Panc1 (cell line): ENCODE measurements around the gene GRID1. TPM values are rescaled to one million over a fixed set of nuclear protein-coding genes. Genes with fewer than 3 reads are reported as not detected.

Experiments used
- ATAC-seq: fragments of 200-7000 bp; cut with Tn5 transposase; 2 replicates; pipeline ENCODE4 v1.9.1; 2020; ENCODE audit warnings: mild to moderate bottlenecking, moderate library complexity
- BruUV-seq: library from RNA; stranded (reverse); fragments of 400-500 nt; replicated peaks from 2 replicates; lab custom pipeline; 2021; lab: Mats Ljungman, UMichigan
- CTCF ChIA-PET: fragments of 300-600 bp; sonication (Branson Sonifier 250); formaldehyde crosslinking; loops from one replicate; lab custom pipeline; 2022; ENCODE audit warnings: antibody characterized with exemption; lab: Charles Lee
- POLR2A ChIA-PET: fragments of 300-600 bp; sonication (Branson Sonifier 250); formaldehyde crosslinking; loops from one replicate; lab custom pipeline; 2022; ENCODE audit warnings: antibody characterized with exemption; lab: Charles Lee
- DNase-seq: peaks from one replicate; pipeline ENCODE4 v3.0.0-alpha.2; 2010; ENCODE audit warnings: low read depth, low spot score
- H3K27ac ChIP-seq: 2 replicates; pipeline ENCODE4 v1.5.1; 2011; ENCODE audit warnings: mild to moderate bottlenecking, low read length, inconsistent platforms
- H3K27me3 ChIP-seq: fragments of 200-500 bp; sonication (Bioruptor generic); 2 replicates; pipeline ENCODE4 v1.6.0; 2014; ENCODE audit warnings: low read length, inconsistent platforms; ENCODE audit not compliant: control insufficient read depth, insufficient read depth
- H3K36me3 ChIP-seq: fragments of 200-500 bp; sonication (Bioruptor generic); 2 replicates; pipeline ENCODE4 v1.5.1; 2014; ENCODE audit warnings: inconsistent platforms, mild to moderate bottlenecking, low read length, moderate library complexity; ENCODE audit not compliant: control insufficient read depth, insufficient read depth
- H3K4me1 ChIP-seq: 2 replicates; pipeline ENCODE4 v1.5.1; 2011; ENCODE audit warnings: inconsistent platforms, mild to moderate bottlenecking, low read length, moderate library complexity; ENCODE audit not compliant: control insufficient read depth, insufficient read depth
- H3K4me3 ChIP-seq, 2 experiments: 2 replicates each; pipeline ENCODE4 v1.5.1; 2011 to 2012; ENCODE audit warnings: low read depth in 2 of 2, low read length in 2 of 2, mild to moderate bottlenecking in 2 of 2, inconsistent platforms in 1 of 2, moderate library complexity in 1 of 2
- H3K9me3 ChIP-seq: fragments of 200-500 bp; sonication (Bioruptor generic); 2 replicates; pipeline ENCODE4 v1.5.1; 2014; ENCODE audit warnings: low read depth, mild to moderate bottlenecking, inconsistent platforms, low read length, moderate library complexity; ENCODE audit not compliant: control insufficient read depth, insufficient read depth
- POLR2AphosphoS5 ChIP-seq: IDR thresholded peaks from 2 replicates; pipeline ENCODE4 v1.6.1; 2012; ENCODE audit warnings: mild to moderate bottlenecking, low read depth, low read length, moderate library complexity
- SIN3A ChIP-seq: IDR thresholded peaks from 2 replicates; pipeline ENCODE4 v1.6.1; 2012; ENCODE audit warnings: low read depth, mild to moderate bottlenecking, low read length, moderate library complexity, borderline replicate concordance; ENCODE audit not compliant: insufficient read depth
- TCF7L2 ChIP-seq: IDR thresholded peaks from 2 replicates; pipeline ENCODE4 v1.6.1; 2011; ENCODE audit warnings: mild to moderate bottlenecking, low read depth, low read length, inconsistent platforms
- in situ Hi-C: cut with HindIII; loops from 2 replicates; pipeline ENCODE4 v1.10.0; 2016; ENCODE audit warnings: low sequenced_read_pairs, low pct_unique_long_range_greater_than_20kb
- intact Hi-C: fragments of 100-400 bp; cut with micrococcal nuclease; formaldehyde crosslinking; loops from one replicate; pipeline ENCODE4 v1.10.0; 2022; ENCODE audit not compliant: unreplicated experiment
- total RNA-seq: library from RNA; stranded (reverse); gene quantifications from one replicate; pipeline ENCODE4 v1.2.1, GENCODE V29; 2021; ENCODE audit not compliant: unreplicated experiment
- TF ChIP-seq, protein P1 (sequence below), 2 experiments: IDR thresholded peaks; 2 replicates each; pipeline ENCODE4 v1.6.1; 2011 to 2012; ENCODE audit warnings: low read depth in 2 of 2, control low read depth in 1 of 2, low read length in 1 of 2, mild to moderate bottlenecking in 1 of 2, moderate library complexity in 1 of 2; ENCODE audit not compliant: insufficient read depth in 1 of 2
- TF ChIP-seq, protein P2 (sequence below): fragments of 450-650 bp; IDR thresholded peaks from 2 replicates; pipeline ENCODE4 v1.5.1; 2017; ENCODE audit warnings: mild to moderate bottlenecking

The GRID1 gene
- total RNA-seq, 1 experiment from 2014 or later, result 2.3 TPM

DNA sequence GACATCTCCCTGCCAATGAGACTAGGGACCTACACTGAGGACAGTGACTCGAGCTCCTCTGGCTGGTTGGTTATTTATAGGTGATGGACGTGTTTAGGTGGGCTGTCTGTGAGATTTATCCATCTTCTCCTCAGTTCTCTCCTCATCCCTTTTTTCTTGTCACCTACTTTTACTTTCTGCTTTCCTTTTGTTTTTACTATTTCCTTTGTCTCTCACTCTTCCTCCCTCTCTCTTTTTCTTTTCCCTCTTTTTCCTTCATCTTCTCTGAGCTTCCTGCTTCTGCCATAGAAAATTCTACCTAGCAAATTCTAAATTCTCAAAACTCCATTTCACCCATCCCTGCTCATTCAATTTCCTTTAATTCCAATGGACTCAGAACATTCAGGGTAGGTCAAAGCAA, 478.0 kb downstream of the GRID1 start:
- Histone ChIP-seq H3K36me3 (no peaks in the 10 kb centered on the region), H3K4me1 (no peaks in the 10 kb centered on the region), H3K27me3 (no peaks in the 10 kb centered on the region), H3K27ac (no peak overlapping the region), H3K9me3 (no peaks in the 10 kb centered on the region), H3K4me3 (no peak overlapping the region)
- no TSS peak for BruUV-seq
- CTCF ChIA-PET, result no interaction called here
- intact Hi-C loops (no loop called here), in situ Hi-C loops (no loop called here)
- POLR2A ChIA-PET, result no interaction called here
- DNase-seq, result no peak
- no peak for ATAC-seq
- TF ChIP-seq TCF7L2, result no peak
- TF ChIP-seq, protein P1, sequence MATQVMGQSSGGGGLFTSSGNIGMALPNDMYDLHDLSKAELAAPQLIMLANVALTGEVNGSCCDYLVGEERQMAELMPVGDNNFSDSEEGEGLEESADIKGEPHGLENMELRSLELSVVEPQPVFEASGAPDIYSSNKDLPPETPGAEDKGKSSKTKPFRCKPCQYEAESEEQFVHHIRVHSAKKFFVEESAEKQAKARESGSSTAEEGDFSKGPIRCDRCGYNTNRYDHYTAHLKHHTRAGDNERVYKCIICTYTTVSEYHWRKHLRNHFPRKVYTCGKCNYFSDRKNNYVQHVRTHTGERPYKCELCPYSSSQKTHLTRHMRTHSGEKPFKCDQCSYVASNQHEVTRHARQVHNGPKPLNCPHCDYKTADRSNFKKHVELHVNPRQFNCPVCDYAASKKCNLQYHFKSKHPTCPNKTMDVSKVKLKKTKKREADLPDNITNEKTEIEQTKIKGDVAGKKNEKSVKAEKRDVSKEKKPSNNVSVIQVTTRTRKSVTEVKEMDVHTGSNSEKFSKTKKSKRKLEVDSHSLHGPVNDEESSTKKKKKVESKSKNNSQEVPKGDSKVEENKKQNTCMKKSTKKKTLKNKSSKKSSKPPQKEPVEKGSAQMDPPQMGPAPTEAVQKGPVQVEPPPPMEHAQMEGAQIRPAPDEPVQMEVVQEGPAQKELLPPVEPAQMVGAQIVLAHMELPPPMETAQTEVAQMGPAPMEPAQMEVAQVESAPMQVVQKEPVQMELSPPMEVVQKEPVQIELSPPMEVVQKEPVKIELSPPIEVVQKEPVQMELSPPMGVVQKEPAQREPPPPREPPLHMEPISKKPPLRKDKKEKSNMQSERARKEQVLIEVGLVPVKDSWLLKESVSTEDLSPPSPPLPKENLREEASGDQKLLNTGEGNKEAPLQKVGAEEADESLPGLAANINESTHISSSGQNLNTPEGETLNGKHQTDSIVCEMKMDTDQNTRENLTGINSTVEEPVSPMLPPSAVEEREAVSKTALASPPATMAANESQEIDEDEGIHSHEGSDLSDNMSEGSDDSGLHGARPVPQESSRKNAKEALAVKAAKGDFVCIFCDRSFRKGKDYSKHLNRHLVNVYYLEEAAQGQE (IDR thresholded peaks at IDR 0.05; ENCODE audit: insufficient read depth in 1 of 2, low read depth in 2 of 2, low read length in 1 of 2), result no peak

DNA sequence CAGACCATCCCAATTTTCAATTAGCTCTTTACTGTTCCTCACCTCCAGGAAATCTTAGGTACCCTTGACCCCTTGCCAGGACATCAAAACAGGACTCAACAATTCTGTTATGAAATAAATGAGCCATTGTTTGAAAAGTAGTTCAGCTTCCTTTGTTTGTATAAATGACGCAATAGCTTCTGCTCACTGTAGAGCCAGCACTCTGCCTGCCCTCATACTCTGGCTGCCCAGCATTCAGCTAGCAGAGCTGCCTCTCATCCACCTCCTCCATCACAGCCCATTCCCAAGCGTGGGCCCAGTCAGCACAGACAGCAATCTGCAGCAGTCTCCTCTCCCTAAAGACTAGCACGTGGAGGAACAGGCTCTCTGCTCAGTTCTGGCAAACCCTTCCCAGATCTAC, 478.6 kb downstream of the GRID1 start:
- H3K27me3 ChIP-seq, result no peaks in the 10 kb centered on the region
- BruUV-seq, result no TSS peak
- H3K4me3 ChIP-seq, result no peak overlapping the region
- intact Hi-C loops (no loop called here), in situ Hi-C loops (no loop called here)
- H3K9me3 ChIP-seq, result no peaks in the 10 kb centered on the region
- no peaks in the 10 kb centered on the region for H3K36me3 ChIP-seq
- DNase-seq (no peak), ATAC-seq (no peak)
- TF ChIP-seq SIN3A, result no peak
- H3K27ac ChIP-seq, result no peak overlapping the region
- no peaks in the 10 kb centered on the region for H3K4me1 ChIP-seq
- CTCF ChIA-PET, result no interaction called here
- POLR2A ChIA-PET, result no interaction called here

DNA sequence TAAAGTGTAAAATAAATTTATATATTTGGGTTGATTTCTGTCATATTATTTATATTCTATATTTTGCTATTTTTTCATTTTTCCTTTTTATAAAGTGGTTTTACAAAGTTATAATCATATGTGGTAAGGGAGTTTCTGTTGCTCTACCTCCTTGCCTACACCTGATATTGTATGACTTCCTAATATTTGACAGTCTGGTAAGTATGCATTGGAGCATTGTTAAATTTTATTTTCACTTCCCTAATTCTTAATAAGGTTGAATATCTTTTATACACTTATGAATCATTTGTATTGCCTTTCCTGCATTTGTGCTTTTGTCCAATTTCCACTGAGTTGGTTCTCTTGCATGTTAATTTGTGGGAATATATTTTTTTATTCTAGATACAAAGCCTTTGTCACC, 492.4 kb downstream of the GRID1 start:
- Histone ChIP-seq H3K27me3 (no peaks in the 10 kb centered on the region), H3K4me3 (no peak overlapping the region), H3K36me3 (no peaks in the 10 kb centered on the region), H3K4me1 (no peaks in the 10 kb centered on the region), H3K9me3 (no peaks in the 10 kb centered on the region), H3K27ac (no peak overlapping the region)
- DNase-seq, result no peak
- in situ Hi-C loops (no loop called here), intact Hi-C loops (no loop called here)
- no peak for ATAC-seq
- TF ChIP-seq, protein P2, sequence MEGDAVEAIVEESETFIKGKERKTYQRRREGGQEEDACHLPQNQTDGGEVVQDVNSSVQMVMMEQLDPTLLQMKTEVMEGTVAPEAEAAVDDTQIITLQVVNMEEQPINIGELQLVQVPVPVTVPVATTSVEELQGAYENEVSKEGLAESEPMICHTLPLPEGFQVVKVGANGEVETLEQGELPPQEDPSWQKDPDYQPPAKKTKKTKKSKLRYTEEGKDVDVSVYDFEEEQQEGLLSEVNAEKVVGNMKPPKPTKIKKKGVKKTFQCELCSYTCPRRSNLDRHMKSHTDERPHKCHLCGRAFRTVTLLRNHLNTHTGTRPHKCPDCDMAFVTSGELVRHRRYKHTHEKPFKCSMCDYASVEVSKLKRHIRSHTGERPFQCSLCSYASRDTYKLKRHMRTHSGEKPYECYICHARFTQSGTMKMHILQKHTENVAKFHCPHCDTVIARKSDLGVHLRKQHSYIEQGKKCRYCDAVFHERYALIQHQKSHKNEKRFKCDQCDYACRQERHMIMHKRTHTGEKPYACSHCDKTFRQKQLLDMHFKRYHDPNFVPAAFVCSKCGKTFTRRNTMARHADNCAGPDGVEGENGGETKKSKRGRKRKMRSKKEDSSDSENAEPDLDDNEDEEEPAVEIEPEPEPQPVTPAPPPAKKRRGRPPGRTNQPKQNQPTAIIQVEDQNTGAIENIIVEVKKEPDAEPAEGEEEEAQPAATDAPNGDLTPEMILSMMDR, result no peak
- TF ChIP-seq TCF7L2 (no peak), POLR2AphosphoS5 (no peak), SIN3A (no peak)
- TF ChIP-seq, protein P1 (IDR thresholded peaks at IDR 0.05; ENCODE audit: insufficient read depth in 1 of 2, low read depth in 2 of 2, low read length in 1 of 2), result no peak
- ChIA-PET POLR2A (no interaction called here), CTCF (no interaction called here)
- BruUV-seq, result no TSS peak
